Natural killer cell treated with Interleukin-12 subunit alpha and Interleukin-12 subunit beta and Interleukin-15 and Interleukin-18, amount 100 ng/mL, for 72 hours (primary cell): ENCODE results near the gene RASSF6. TPM values are rescaled to one million over a fixed set of nuclear protein-coding genes. Genes with fewer than 3 reads are reported as not detected.
"Not testable (repeated sequence)": the region's sequence is repeated elsewhere in the genome, so short reads cannot be mapped to it uniquely, and the experiment has no call there.

ENCODE experiments used
- ATAC-seq, 2 donors: fragments of 150-1000 bp; cut with Tn5 transposase in 1 of 2; sonication (Bioruptor Pico), chemical (Tn5 transposase) in 1 of 2; 2 replicates each; pipeline ENCODE4 v1.10.0; 2021
- DNase-seq: peaks from one replicate; pipeline ENCODE4 v3.0.0; 2022; ENCODE audit warnings: low spot score
- H3K27ac Mint-ChIP-seq, 2 donors: 1 replicate in 1 of 2; 2 replicates in 1 of 2; pipeline ENCODE4 v1.8.0; 2022; ENCODE audit warnings: mixed read lengths in 2 of 2, mild to moderate bottlenecking in 1 of 2, moderate library complexity in 1 of 2
- H3K27me3 Mint-ChIP-seq, 2 donors: 1 replicate in 1 of 2; 2 replicates in 1 of 2; pipeline ENCODE4 v1.8.0; 2022; ENCODE audit warnings: mixed read lengths in 2 of 2
- H3K36me3 Mint-ChIP-seq: one replicate; pipeline ENCODE4 v1.8.0; 2022; ENCODE audit warnings: mixed read lengths
- H3K4me1 Mint-ChIP-seq, 2 donors: 1 replicate in 1 of 2; 2 replicates in 1 of 2; pipeline ENCODE4 v1.8.0; 2022; ENCODE audit warnings: low read depth in 2 of 2, mixed read lengths in 2 of 2, mild to moderate bottlenecking in 1 of 2
- H3K4me3 Mint-ChIP-seq: one replicate; pipeline ENCODE4 v1.8.0; 2022; ENCODE audit warnings: mixed read lengths
- H3K9me3 Mint-ChIP-seq: 2 replicates; pipeline ENCODE4 v1.8.0; 2022; ENCODE audit warnings: mixed read lengths
- total RNA-seq, 2 donors: library from RNA; stranded (reverse); gene quantifications; one replicate each; pipeline ENCODE4 v1.2.3, GENCODE V29; 2022

RASSF6 gene
- total RNA-seq, 2 donors from 2014 or later = not detected

- Mint-ChIP-seq H3K9me3 (peaks cover 5% of the 10 kb centered on the region), H3K4me1 (peaks cover 0 to 3% of the 10 kb centered on the region in 2 donors), H3K27ac (no peak overlapping the region), H3K4me3 (no peak overlapping the region), H3K27me3 (no peaks in the 10 kb centered on the region), H3K36me3 (no peaks in the 10 kb centered on the region)
- DNase-seq (no peak), ATAC-seq (no peak)
These were observed 16.2 kb downstream of the RASSF6 start for GRCh38 chr4:73603854-73604584.

GRCh38 chr4:73603271-73603710, 16.9 kb downstream of the RASSF6 start:
- peaks cover 5% of the 10 kb centered on the region for H3K9me3 Mint-ChIP-seq
- H3K27me3 Mint-ChIP-seq = no peaks in the 10 kb centered on the region
- peaks cover 0 to 3% of the 10 kb centered on the region in 2 donors for H3K4me1 Mint-ChIP-seq
- no peaks in the 10 kb centered on the region for H3K36me3 Mint-ChIP-seq
- DNase-seq (no peak), ATAC-seq (no peak)
- no peak overlapping the region for H3K27ac Mint-ChIP-seq
- H3K4me3 Mint-ChIP-seq = no peak overlapping the region

- Mint-ChIP-seq H3K4me1 (no peaks in the 10 kb centered on the region), H3K36me3 (no peaks in the 10 kb centered on the region), H3K9me3 (peaks cover 2% of the 10 kb centered on the region), H3K4me3 (no peak overlapping the region), H3K27me3 (no peaks in the 10 kb centered on the region), H3K27ac (no peak overlapping the region)
- DNase-seq (no peak), ATAC-seq (no peak)
These were observed 19.3 kb downstream of the RASSF6 start for GRCh38 chr4:73600954-73601353.

GRCh38 chr4:73599182-73599581, 21.1 kb downstream of the RASSF6 start:
- ATAC-seq (peak in 1 of 2 donors; percentile 45), DNase-seq (no peak)
- H3K4me1 Mint-ChIP-seq = no peaks in the 10 kb centered on the region
- H3K36me3 Mint-ChIP-seq = no peaks in the 10 kb centered on the region
- peaks cover 2% of the 10 kb centered on the region for H3K9me3 Mint-ChIP-seq
- no peak overlapping the region for H3K4me3 Mint-ChIP-seq
- no peak overlapping the region for H3K27ac Mint-ChIP-seq
- H3K27me3 Mint-ChIP-seq = no peaks in the 10 kb centered on the region

GRCh38 chr4:73597594-73597993, 22.6 kb downstream of the RASSF6 start:
- DNase-seq (no peak), ATAC-seq (no peak)
- Mint-ChIP-seq H3K27me3 (no peaks in the 10 kb centered on the region), H3K4me1 (no peaks in the 10 kb centered on the region), H3K9me3 (peaks cover 2% of the 10 kb centered on the region), H3K27ac (no peak overlapping the region), H3K36me3 (no peaks in the 10 kb centered on the region), H3K4me3 (no peak overlapping the region)

- DNase-seq, ATAC-seq, H3K27ac Mint-ChIP-seq, H3K27me3 Mint-ChIP-seq, H3K9me3 Mint-ChIP-seq, H3K4me1 Mint-ChIP-seq, H3K36me3 Mint-ChIP-seq, H3K4me3 Mint-ChIP-seq: not testable (repeated sequence)
These were observed 23.1 kb downstream of the RASSF6 start for GRCh38 chr4:73597183-73597582.

- H3K4me1 Mint-ChIP-seq = no peaks in the 10 kb centered on the region
- no peak overlapping the region for H3K4me3 Mint-ChIP-seq
- H3K36me3 Mint-ChIP-seq = no peaks in the 10 kb centered on the region
- no peak for ATAC-seq
- DNase-seq = no peak
- H3K9me3 Mint-ChIP-seq = peaks cover 2% of the 10 kb centered on the region
- H3K27ac Mint-ChIP-seq = no peak overlapping the region
- no peaks in the 10 kb centered on the region for H3K27me3 Mint-ChIP-seq
These were observed 24.2 kb downstream of the RASSF6 start for GRCh38 chr4:73596001-73596400.

- Mint-ChIP-seq H3K9me3 (no peaks in the 10 kb centered on the region), H3K4me3 (no peak overlapping the region), H3K36me3 (no peaks in the 10 kb centered on the region), H3K27ac (no peak overlapping the region), H3K27me3 (no peaks in the 10 kb centered on the region), H3K4me1 (no peaks in the 10 kb centered on the region)
- DNase-seq = no peak
- ATAC-seq = no peak
These were observed 26.5 kb downstream of the RASSF6 start for GRCh38 chr4:73593631-73594241.

GRCh38 chr4:73589887-73590801, 30.1 kb downstream of the RASSF6 start:
- no peak overlapping the region for H3K4me3 Mint-ChIP-seq
- no peaks in the 10 kb centered on the region for H3K9me3 Mint-ChIP-seq
- no peak overlapping the region for H3K27ac Mint-ChIP-seq
- no peaks in the 10 kb centered on the region for H3K4me1 Mint-ChIP-seq
- no peaks in the 10 kb centered on the region for H3K27me3 Mint-ChIP-seq
- H3K36me3 Mint-ChIP-seq = no peaks in the 10 kb centered on the region
- DNase-seq = no peak
- ATAC-seq = no peak

GRCh38 chr4:73589261-73589847, 30.9 kb downstream of the RASSF6 start:
- DNase-seq (no peak), ATAC-seq (no peak)
- Mint-ChIP-seq H3K27ac (no peak overlapping the region), H3K9me3 (no peaks in the 10 kb centered on the region), H3K36me3 (no peaks in the 10 kb centered on the region), H3K4me3 (no peak overlapping the region), H3K4me1 (no peaks in the 10 kb centered on the region), H3K27me3 (no peaks in the 10 kb centered on the region)

- DNase-seq = no peak
- Mint-ChIP-seq H3K27ac (no peak overlapping the region), H3K4me1 (no peaks in the 10 kb centered on the region), H3K36me3 (no peaks in the 10 kb centered on the region), H3K4me3 (no peak overlapping the region), H3K9me3 (no peaks in the 10 kb centered on the region), H3K27me3 (no peaks in the 10 kb centered on the region)
- ATAC-seq = no peak
These were observed 31.6 kb downstream of the RASSF6 start for GRCh38 chr4:73588613-73589012.

GRCh38 chr4:73586666-73587065, 33.6 kb downstream of the RASSF6 start:
- Mint-ChIP-seq H3K4me3 (no peak overlapping the region), H3K9me3 (no peaks in the 10 kb centered on the region), H3K36me3 (no peaks in the 10 kb centered on the region), H3K27ac (no peak overlapping the region), H3K4me1 (no peaks in the 10 kb centered on the region), H3K27me3 (no peaks in the 10 kb centered on the region)
- DNase-seq (no peak), ATAC-seq (no peak)

GRCh38 chr4:73586040-73586439, 34.2 kb downstream of the RASSF6 start:
- no peak overlapping the region for H3K27ac Mint-ChIP-seq
- no peaks in the 10 kb centered on the region for H3K27me3 Mint-ChIP-seq
- H3K9me3 Mint-ChIP-seq = no peaks in the 10 kb centered on the region
- no peaks in the 10 kb centered on the region for H3K4me1 Mint-ChIP-seq
- no peak for ATAC-seq
- no peaks in the 10 kb centered on the region for H3K36me3 Mint-ChIP-seq
- no peak for DNase-seq
- H3K4me3 Mint-ChIP-seq = no peak overlapping the region
